ENCODE data around the gene SLC5A6.

- TF ChIP-seq CTCF (IDR thresholded peaks at IDR 0.05; ENCODE audit: low read depth, low read length) (no peak), POLR2A (IDR thresholded peaks at IDR 0.05; ENCODE audit: extremely low read depth, insufficient read length) (no peak)
These were observed 43.1 kb upstream of the SLC5A6 start for GRCh38 chr2:27255187-27255586.

All from NB4 (cell line).